ENCODE measurements around the gene WFIKKN1. TPM values are rescaled to one million over a fixed set of nuclear protein-coding genes. Genes with fewer than 3 reads are reported as not detected.

The WFIKKN1 gene
- total RNA-seq, 1 donor from 2014 or later, result 8.5 TPM

DNA sequence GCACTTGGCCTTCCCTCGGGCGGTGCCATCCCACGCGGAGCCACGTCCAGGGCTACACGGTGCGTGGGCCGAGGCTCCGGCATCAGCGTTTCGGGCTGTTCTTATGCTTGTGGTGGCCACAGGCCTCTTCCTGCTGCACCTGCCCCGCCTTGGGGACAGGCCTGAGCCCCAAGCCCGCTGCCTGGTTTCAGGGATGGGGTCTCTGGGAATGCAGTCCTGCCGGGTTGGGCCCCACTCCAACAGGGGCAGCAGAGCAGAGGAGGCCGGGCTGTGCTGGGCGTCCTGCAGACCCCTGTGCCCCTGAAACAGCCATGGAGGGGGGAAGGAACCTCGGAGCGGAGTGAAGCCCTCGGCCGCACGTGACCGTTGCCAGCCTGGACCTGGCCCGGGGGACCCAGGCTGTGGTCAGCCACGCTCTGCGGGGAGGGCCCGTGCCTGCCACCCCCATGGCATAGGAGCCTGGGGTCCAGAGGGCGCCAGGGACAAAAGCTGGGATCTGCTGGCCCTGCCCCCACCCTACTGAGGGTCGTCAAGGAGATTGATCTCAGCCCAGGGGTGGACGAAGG, 453 bp upstream of the WFIKKN1 start:
- Mint-ChIP-seq H3K9me3 (no peaks in the 10 kb centered on the region), H3K27ac (ENCODE audit: unreplicated experiment) (no peak overlapping the region), H3K4me3 (peak overlapping the region; percentile 84), H3K4me1 (peaks cover 16% of the 10 kb centered on the region), H3K36me3 (ENCODE audit: low read depth) (peaks cover 3% of the 10 kb centered on the region), H3K27me3 (ENCODE audit: low read depth) (peaks cover 2% of the 10 kb centered on the region)
- DNase-seq (ENCODE audit: low read depth, low spot score), result peak; percentile 53
- TF ChIP-seq, protein P1, sequence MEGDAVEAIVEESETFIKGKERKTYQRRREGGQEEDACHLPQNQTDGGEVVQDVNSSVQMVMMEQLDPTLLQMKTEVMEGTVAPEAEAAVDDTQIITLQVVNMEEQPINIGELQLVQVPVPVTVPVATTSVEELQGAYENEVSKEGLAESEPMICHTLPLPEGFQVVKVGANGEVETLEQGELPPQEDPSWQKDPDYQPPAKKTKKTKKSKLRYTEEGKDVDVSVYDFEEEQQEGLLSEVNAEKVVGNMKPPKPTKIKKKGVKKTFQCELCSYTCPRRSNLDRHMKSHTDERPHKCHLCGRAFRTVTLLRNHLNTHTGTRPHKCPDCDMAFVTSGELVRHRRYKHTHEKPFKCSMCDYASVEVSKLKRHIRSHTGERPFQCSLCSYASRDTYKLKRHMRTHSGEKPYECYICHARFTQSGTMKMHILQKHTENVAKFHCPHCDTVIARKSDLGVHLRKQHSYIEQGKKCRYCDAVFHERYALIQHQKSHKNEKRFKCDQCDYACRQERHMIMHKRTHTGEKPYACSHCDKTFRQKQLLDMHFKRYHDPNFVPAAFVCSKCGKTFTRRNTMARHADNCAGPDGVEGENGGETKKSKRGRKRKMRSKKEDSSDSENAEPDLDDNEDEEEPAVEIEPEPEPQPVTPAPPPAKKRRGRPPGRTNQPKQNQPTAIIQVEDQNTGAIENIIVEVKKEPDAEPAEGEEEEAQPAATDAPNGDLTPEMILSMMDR (conservative IDR thresholded peaks at IDR 0.05), result no peak

DNA sequence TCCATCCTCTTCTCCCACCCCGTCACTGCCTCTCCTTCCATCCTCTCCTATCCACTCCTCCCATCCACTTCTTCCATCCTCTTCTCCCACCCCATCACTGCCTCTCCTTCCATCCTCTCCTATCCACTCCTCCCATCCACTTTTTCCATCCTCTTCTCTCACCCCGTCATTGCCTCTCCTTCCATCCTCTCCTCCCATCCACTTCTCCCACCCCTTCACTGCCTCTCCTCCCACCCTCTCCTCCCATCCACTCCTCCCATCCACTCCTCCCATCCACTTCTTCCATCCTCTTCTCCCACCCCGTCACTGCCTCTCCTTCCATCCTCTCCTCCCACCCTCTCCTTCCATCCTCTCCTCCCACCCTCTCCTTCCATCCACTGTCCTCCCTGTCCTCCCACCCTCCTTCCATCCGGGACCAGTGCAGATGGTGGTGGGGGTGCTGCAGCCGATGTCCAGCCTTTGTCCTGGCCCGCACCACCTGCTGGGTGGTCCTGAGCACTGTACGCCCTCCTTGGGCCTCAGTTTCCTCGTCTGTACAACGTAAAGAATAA, 1.1 kb downstream of the WFIKKN1 start:
- TF ChIP-seq, protein P1 (conservative IDR thresholded peaks at IDR 0.05), result no peak
- Mint-ChIP-seq H3K9me3 (no peaks in the 10 kb centered on the region), H3K27ac (ENCODE audit: unreplicated experiment) (no peak overlapping the region), H3K4me1 (peaks cover 21% of the 10 kb centered on the region), H3K27me3 (ENCODE audit: low read depth) (peaks cover 9% of the 10 kb centered on the region), H3K36me3 (ENCODE audit: low read depth) (peaks cover 7% of the 10 kb centered on the region), H3K4me3 (peak overlapping the region; percentile 49)
- no peak for DNase-seq (ENCODE audit: low read depth, low spot score)

DNA sequence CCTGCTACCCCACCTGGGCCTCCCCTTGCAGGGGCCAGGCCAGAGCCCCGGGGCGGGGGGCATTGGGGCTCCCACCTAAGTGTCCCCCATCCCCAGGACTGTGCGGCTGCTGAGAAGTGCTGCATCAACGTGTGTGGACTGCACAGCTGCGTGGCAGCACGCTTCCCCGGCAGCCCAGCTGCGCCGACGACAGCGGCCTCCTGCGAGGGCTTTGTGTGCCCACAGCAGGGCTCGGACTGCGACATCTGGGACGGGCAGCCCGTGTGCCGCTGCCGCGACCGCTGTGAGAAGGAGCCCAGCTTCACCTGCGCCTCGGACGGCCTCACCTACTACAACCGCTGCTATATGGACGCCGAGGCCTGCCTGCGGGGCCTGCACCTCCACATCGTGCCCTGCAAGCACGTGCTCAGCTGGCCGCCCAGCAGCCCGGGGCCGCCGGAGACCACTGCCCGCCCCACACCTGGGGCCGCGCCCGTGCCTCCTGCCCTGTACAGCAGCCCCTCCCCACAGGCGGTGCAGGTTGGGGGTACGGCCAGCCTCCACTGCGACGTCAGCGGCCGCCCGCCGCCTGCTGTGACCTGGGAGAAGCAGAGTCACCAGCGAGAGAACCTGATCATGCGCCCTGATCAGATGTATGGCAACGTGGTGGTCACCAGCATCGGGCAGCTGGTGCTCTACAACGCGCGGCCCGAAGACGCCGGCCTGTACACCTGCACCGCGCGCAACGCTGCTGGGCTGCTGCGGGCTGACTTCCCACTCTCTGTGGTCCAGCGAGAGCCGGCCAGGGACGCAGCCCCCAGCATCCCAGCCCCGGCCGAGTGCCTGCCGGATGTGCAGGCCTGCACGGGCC, 1.9 kb downstream of the WFIKKN1 start:
- H3K4me1 Mint-ChIP-seq, result peaks cover 21% of the 10 kb centered on the region
- no peak overlapping the region for H3K27ac Mint-ChIP-seq (ENCODE audit: unreplicated experiment)
- TF ChIP-seq, protein P1 (conservative IDR thresholded peaks at IDR 0.05), result no peak
- H3K27me3 Mint-ChIP-seq (ENCODE audit: low read depth), result peaks cover 9% of the 10 kb centered on the region
- DNase-seq (ENCODE audit: low read depth, low spot score), result no peak
- H3K36me3 Mint-ChIP-seq (ENCODE audit: low read depth), result peaks cover 7% of the 10 kb centered on the region
- H3K4me3 Mint-ChIP-seq, result no peak overlapping the region
- H3K9me3 Mint-ChIP-seq, result no peaks in the 10 kb centered on the region

DNA sequence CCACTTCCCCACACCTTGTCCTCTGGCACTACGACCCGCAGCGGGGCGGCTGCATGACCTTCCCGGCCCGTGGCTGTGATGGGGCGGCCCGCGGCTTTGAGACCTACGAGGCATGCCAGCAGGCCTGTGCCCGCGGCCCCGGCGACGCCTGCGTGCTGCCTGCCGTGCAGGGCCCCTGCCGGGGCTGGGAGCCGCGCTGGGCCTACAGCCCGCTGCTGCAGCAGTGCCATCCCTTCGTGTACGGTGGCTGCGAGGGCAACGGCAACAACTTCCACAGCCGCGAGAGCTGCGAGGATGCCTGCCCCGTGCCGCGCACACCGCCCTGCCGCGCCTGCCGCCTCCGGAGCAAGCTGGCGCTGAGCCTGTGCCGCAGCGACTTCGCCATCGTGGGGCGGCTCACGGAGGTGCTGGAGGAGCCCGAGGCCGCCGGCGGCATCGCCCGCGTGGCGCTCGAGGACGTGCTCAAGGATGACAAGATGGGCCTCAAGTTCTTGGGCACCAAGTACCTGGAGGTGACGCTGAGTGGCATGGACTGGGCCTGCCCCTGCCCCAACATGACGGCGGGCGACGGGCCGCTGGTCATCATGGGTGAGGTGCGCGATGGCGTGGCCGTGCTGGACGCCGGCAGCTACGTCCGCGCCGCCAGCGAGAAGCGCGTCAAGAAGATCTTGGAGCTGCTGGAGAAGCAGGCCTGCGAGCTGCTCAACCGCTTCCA, 2.7 kb downstream of the WFIKKN1 start:
- Mint-ChIP-seq H3K4me3 (peak overlapping the region; percentile 82), H3K9me3 (no peaks in the 10 kb centered on the region), H3K27ac (ENCODE audit: unreplicated experiment) (no peak overlapping the region), H3K36me3 (ENCODE audit: low read depth) (peaks cover 7% of the 10 kb centered on the region), H3K4me1 (peaks cover 21% of the 10 kb centered on the region), H3K27me3 (ENCODE audit: low read depth) (peaks cover 9% of the 10 kb centered on the region)
- TF ChIP-seq, protein P1 (conservative IDR thresholded peaks at IDR 0.05), result no peak
- DNase-seq (ENCODE audit: low read depth, low spot score), result no peak

DNA sequence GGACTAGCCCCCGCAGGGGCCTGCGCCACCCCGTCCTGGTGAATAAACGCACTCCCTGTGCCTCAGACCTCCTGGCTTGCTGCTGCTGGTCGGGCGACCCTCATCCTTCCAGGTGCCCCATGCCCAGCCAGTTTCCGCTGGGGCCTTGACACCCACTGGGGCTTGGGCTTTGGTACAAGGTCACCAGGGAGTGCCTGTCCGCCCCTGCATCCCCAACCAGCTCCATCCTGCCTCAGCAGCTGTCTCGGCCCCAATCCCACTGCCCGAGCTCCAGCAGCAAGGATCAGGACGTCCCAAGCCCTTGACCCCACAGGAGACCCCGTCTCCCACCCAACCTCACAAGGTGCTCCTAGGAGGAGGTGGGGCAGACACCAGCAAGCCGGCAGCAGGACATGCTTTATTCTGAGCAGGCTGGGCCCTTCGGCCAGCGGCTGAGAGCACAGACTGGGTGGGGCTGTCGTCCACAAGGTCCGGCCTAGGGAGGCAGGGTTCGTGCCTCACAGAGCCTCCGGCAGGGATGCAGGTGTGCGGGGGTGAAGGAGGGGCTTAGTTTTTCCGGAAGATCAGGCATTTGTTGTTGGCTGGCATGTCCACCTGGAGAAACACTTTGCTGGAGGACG, 3.4 kb downstream of the WFIKKN1 start:
- no peak overlapping the region for H3K27ac Mint-ChIP-seq (ENCODE audit: unreplicated experiment)
- H3K27me3 Mint-ChIP-seq (ENCODE audit: low read depth), result peaks cover 9% of the 10 kb centered on the region
- no peaks in the 10 kb centered on the region for H3K9me3 Mint-ChIP-seq
- H3K36me3 Mint-ChIP-seq (ENCODE audit: low read depth), result peaks cover 5% of the 10 kb centered on the region
- DNase-seq (ENCODE audit: low read depth, low spot score), result no peak
- peak overlapping the region; percentile 82 for H3K4me3 Mint-ChIP-seq
- TF ChIP-seq, protein P1 (conservative IDR thresholded peaks at IDR 0.05), result no peak
- H3K4me1 Mint-ChIP-seq, result peaks cover 16% of the 10 kb centered on the region

Measured in neural crest cell (in vitro differentiated cells).